AG10803 (cell line): ENCODE measurements around the gene ALDH1B1.
A peak's percentile ranks its signal among the peaks of the same experiment; 100 is the strongest.

ENCODE experiments used
- DNase-seq: peaks from one replicate; pipeline ENCODE4 v3.0.0; 2010; ENCODE audit warnings: low read depth
- H3K4me3 ChIP-seq: 2 replicates; pipeline ENCODE4 v1.5.1; 2011; ENCODE audit warnings: mild to moderate bottlenecking, low read length, control low read depth
- CTCF ChIP-seq: conservative IDR thresholded peaks from 2 replicates; pipeline ENCODE4 v1.5.1; 2011; ENCODE audit warnings: mild to moderate bottlenecking, low read length, control low read depth, inconsistent platforms

ALDH1B1 gene

GRCh38 chr9:38417003-38417945 is 24.8 kb downstream of the ALDH1B1 start:
- H3K4me3 ChIP-seq: no peak overlapping the region
- peak; percentile 48 for TF ChIP-seq CTCF
- DNase-seq: no peak

GRCh38 chr9:38418366-38418765 is 25.9 kb downstream of the ALDH1B1 start:
- no peak for TF ChIP-seq CTCF
- DNase-seq: no peak

GRCh38 chr9:38419181-38419580 is 26.7 kb downstream of the ALDH1B1 start:
- no peak for DNase-seq
- H3K4me3 ChIP-seq: no peak overlapping the region
- TF ChIP-seq CTCF: no peak

More at GRCh38 chr9:38418366-38418765, 25.9 kb downstream of the ALDH1B1 start:
- H3K4me3 ChIP-seq: no peak overlapping the region

- TF ChIP-seq CTCF: no peak
- H3K4me3 ChIP-seq: no peak overlapping the region
- DNase-seq: no peak
Observed at GRCh38 chr9:38421498-38422211, 29.2 kb downstream of the ALDH1B1 start.

- no peak for DNase-seq
- H3K4me3 ChIP-seq: no peak overlapping the region
- no peak for TF ChIP-seq CTCF
Observed at GRCh38 chr9:38422555-38423260, 30.2 kb downstream of the ALDH1B1 start.

- no peak for DNase-seq
- no peak for TF ChIP-seq CTCF
- H3K4me3 ChIP-seq: no peak overlapping the region
Observed at GRCh38 chr9:38423273-38423972, 30.9 kb downstream of the ALDH1B1 start.
